Esophagus squamous epithelium (tissue), 4 donors: ENCODE measurements around the gene FOXO3.

Source experiments
- POLR2A ChIP-seq, 4 donors: fragments of 450-650 bp; IDR thresholded peaks; one replicate each; pipeline ENCODE4 v1.6.1; 2017; ENCODE audit warnings: antibody characterized with exemption in 4 of 4, mild to moderate bottlenecking in 4 of 4, moderate library complexity in 3 of 4
- TF ChIP-seq, protein P1 (sequence below), 6 experiments: fragments of 450-650 bp in 4 of 6; fragments of 200-600 bp in 2 of 6; sonication (generic) in 2 of 6; IDR thresholded peaks; one replicate each; pipeline ENCODE4 v1.5.1; 2016 to 2019; ENCODE audit warnings: antibody characterized with exemption in 6 of 6, mild to moderate bottlenecking in 4 of 6, moderate library complexity in 4 of 6

DNA sequence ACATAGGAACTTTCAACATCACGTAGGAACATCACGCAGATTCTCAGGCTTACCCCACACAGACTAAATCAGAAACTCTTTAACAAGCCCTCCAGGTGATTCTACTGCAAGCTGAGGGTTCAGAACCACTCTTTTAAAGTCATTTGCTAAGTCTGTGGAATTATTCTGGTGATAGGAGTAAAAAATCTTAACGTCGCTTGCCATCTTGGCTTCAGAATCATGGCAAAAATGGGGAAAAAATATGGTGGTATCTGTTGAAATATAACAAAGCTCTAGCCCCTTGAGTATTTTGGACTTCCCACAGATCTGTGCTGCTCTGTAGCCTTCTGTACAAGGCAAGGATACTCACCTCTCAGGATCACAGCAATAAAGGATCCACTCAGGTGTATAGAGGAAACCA is 17.4 kb downstream of the FOXO3 start:
- no peak for TF ChIP-seq POLR2A (IDR thresholded peaks at IDR 0.05)
- TF ChIP-seq, protein P1, sequence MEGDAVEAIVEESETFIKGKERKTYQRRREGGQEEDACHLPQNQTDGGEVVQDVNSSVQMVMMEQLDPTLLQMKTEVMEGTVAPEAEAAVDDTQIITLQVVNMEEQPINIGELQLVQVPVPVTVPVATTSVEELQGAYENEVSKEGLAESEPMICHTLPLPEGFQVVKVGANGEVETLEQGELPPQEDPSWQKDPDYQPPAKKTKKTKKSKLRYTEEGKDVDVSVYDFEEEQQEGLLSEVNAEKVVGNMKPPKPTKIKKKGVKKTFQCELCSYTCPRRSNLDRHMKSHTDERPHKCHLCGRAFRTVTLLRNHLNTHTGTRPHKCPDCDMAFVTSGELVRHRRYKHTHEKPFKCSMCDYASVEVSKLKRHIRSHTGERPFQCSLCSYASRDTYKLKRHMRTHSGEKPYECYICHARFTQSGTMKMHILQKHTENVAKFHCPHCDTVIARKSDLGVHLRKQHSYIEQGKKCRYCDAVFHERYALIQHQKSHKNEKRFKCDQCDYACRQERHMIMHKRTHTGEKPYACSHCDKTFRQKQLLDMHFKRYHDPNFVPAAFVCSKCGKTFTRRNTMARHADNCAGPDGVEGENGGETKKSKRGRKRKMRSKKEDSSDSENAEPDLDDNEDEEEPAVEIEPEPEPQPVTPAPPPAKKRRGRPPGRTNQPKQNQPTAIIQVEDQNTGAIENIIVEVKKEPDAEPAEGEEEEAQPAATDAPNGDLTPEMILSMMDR (IDR thresholded peaks at IDR 0.05): no peak
